HepG2 (cell line): ENCODE measurements around the gene DENND10. TPM values are rescaled to one million over a fixed set of nuclear protein-coding genes. Genes with fewer than 3 reads are reported as not detected.
A peak's percentile ranks its signal among the peaks of the same experiment; 100 is the strongest.

ENCODE experiments used
- BRCA1 ChIP-seq: sonication (generic); formaldehyde crosslinking; IDR thresholded peaks from 2 replicates; pipeline ENCODE4 v1.4.0; 2020; ENCODE audit warnings: missing genetic modification reagents
- FOXK1 ChIP-seq: sonication (generic); formaldehyde crosslinking; IDR thresholded peaks from 2 replicates; pipeline ENCODE4 v1.4.0; 2020; ENCODE audit warnings: low read depth, missing genetic modification reagents, borderline replicate concordance
- FOXM1 ChIP-seq: sonication (generic); formaldehyde crosslinking; IDR thresholded peaks from 2 replicates; pipeline ENCODE4 v1.5.0; 2020; ENCODE audit warnings: missing genetic modification reagents
- HDAC2 ChIP-seq: sonication (generic); formaldehyde crosslinking; IDR thresholded peaks from 2 replicates; pipeline ENCODE4 v1.4.0; 2020; ENCODE audit warnings: missing genetic modification reagents
- HOXA5 ChIP-seq: sonication (generic); formaldehyde crosslinking; IDR thresholded peaks from 2 replicates; pipeline ENCODE4 v1.4.0; 2020; ENCODE audit warnings: missing genetic modification reagents
- KDM1A ChIP-seq: IDR thresholded peaks from 2 replicates; pipeline ENCODE4 v1.6.1; 2016; ENCODE audit warnings: missing compliant biosample characterization
- MLX ChIP-seq: IDR thresholded peaks from 2 replicates; pipeline ENCODE4 v1.6.1; 2016
- NPAS2 ChIP-seq: sonication (generic); formaldehyde crosslinking; IDR thresholded peaks from 2 replicates; pipeline ENCODE4 v1.8.0; 2022; ENCODE audit warnings: mild to moderate bottlenecking, missing genetic modification reagents, borderline replicate concordance
- PHF8 ChIP-seq: sonication (generic); formaldehyde crosslinking; IDR thresholded peaks from 2 replicates; pipeline ENCODE4 v1.5.0; 2020; ENCODE audit warnings: missing genetic modification reagents
- POLR2G ChIP-seq: fragments of 200-400 bp; formaldehyde crosslinking; IDR thresholded peaks from 2 replicates; pipeline ENCODE4 v1.6.1; 2018; ENCODE audit warnings: mild to moderate bottlenecking, low read depth, low read length, moderate library complexity
- RAD21 ChIP-seq: fragments of 450-650 bp; formaldehyde crosslinking; IDR thresholded peaks from 2 replicates; pipeline ENCODE4 v1.5.0; 2020; ENCODE audit warnings: mild to moderate bottlenecking
- SIN3A ChIP-seq: IDR thresholded peaks from 2 replicates; pipeline ENCODE4 v1.6.1; 2011; ENCODE audit warnings: low read depth, mild to moderate bottlenecking, control low read depth, low read length, borderline replicate concordance
- SOX13 ChIP-seq, 3 experiments: fragments of 450-650 bp in 1 of 3; sonication (generic) in 1 of 3; formaldehyde crosslinking in 1 of 3; IDR thresholded peaks in 2 of 3; conservative IDR thresholded peaks in 1 of 3; 2 replicates each; pipeline versions ENCODE4 v1.5.0 to v1.6.1; 2016 to 2020; ENCODE audit warnings: antibody characterized with exemption in 1 of 3, mild to moderate bottlenecking in 1 of 3, missing compliant biosample characterization in 1 of 3, missing genetic modification reagents in 1 of 3, moderate library complexity in 1 of 3
- SRY ChIP-seq: sonication (generic); formaldehyde crosslinking; IDR thresholded peaks from 2 replicates; pipeline ENCODE4 v1.8.0; 2022; ENCODE audit warnings: mild to moderate bottlenecking, missing genetic modification reagents
- ZKSCAN8 ChIP-seq: IDR thresholded peaks from 2 replicates; pipeline ENCODE4 v1.6.1; 2016; ENCODE audit warnings: borderline replicate concordance, missing genetic modification reagents, missing compliant biosample characterization
- ZNF597 ChIP-seq: sonication (generic); formaldehyde crosslinking; IDR thresholded peaks from 2 replicates; pipeline ENCODE4 v1.5.0; 2020; ENCODE audit warnings: missing genetic modification reagents
- ZNF605 ChIP-seq: sonication (generic); formaldehyde crosslinking; IDR thresholded peaks from 2 replicates; pipeline ENCODE4 v1.8.0; 2022; ENCODE audit warnings: mild to moderate bottlenecking, missing genetic modification reagents
- ZNF703 ChIP-seq: sonication (generic); formaldehyde crosslinking; IDR thresholded peaks from 2 replicates; pipeline ENCODE4 v1.5.1; 2020; ENCODE audit warnings: missing genetic modification reagents, mild to moderate bottlenecking, moderate library complexity, borderline replicate concordance
- ZNF768 ChIP-seq: sonication (generic); formaldehyde crosslinking; IDR thresholded peaks from 2 replicates; pipeline ENCODE4 v1.4.0; 2020; ENCODE audit warnings: missing genetic modification reagents
- ZNF782 ChIP-seq: sonication (generic); formaldehyde crosslinking; IDR thresholded peaks from 2 replicates; pipeline ENCODE4 v1.4.0; 2020; ENCODE audit warnings: missing genetic modification reagents, mild to moderate bottlenecking, borderline replicate concordance
- ZNF790 ChIP-seq: sonication (generic); formaldehyde crosslinking; IDR thresholded peaks from 2 replicates; pipeline ENCODE4 v1.8.0; 2022; ENCODE audit warnings: missing genetic modification reagents, mild to moderate bottlenecking, borderline replicate concordance
- polyA plus RNA-seq, 8 experiments: library from polyadenylated mRNA; depleted of rRNA in 3 of 8; stranded (reverse) in 7 of 8; unstranded in 1 of 8; fragments of >200 nt; fragmentation: Illumina TruSeq in 4 of 8; extraction: Trizol in 4 of 8; gene quantifications; 2 replicates each; pipeline versions ENCODE4 v1.2.1 to v1.2.3, GENCODE V29; 2011 to 2016; ENCODE audit warnings: low read depth in 4 of 8, missing spikeins in 1 of 8, mixed read lengths in 1 of 8; ENCODE audit not compliant: insufficient read depth in 1 of 8
- total RNA-seq, 5 experiments: library from RNA; depleted of rRNA; stranded (reverse); fragments of >200 nt; fragmentation: Illumina TruSeq; extraction: Trizol; gene quantifications; 2 replicates each; pipeline ENCODE4 v1.2.3, GENCODE V29; 2016; ENCODE audit warnings: low read depth in 1 of 5
- TF ChIP-seq, protein P1 (sequence below): sonication (generic); formaldehyde crosslinking; IDR thresholded peaks from 2 replicates; pipeline ENCODE4 v1.4.0; 2020; ENCODE audit warnings: missing genetic modification reagents
- TF ChIP-seq, protein P2 (sequence below): sonication (generic); formaldehyde crosslinking; IDR thresholded peaks from 2 replicates; pipeline ENCODE4 v1.4.0; 2020; ENCODE audit warnings: mild to moderate bottlenecking, missing genetic modification reagents

The DENND10 gene
- total and polyA plus RNA-seq, 2 of the 13 experiments (the other 11 are each of a cell fraction or from before 2014, with no cell fraction given) = 43.7 to 78.8 TPM

DNA sequence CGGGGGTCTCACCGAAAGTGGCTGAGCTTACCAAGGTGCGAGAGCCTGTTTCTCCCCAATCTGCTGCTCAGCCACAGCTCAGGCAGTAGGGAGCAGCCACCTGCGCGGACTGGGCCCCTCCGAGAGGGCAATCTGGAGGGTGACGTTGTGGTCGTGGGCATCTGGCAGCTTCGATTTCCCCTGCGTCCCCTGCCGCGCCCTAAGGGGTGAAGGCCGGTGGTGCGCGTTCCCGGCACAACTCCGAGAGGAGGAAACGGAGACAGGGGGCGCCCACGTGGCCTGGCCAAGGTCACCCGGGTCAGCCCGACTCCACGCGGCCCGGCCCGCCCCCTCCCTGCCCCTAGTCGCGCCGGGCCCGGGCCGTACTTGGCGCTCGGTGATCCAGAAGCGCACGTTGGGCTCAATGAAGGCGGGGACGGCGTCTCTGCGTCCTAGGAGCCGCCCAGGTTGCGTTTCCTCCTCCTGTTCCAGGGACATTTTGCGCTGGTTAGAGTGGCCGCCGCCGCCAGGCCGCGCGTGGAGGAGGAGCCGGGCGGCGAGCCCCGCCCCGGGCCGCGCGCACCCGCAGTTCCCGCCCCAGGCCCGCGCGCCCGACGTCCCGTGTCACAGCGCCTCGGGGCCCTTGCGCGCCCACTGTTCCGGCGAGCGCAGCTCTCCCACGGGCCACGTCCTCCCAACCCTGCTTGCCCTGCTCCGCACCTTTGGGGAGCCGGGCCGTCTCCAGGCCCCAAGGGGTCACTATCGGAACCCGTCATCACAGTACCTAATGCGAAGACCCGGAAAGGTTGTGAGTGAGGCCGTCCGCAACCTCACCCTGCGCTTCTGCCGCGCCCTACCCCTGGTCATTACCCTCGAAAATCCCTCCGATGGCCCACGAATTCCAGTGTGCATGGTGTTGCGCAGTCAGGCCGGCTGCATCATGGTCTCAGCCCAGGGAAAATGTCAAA, 61.5 kb downstream of the DENND10 start, which contains the start of gene SFXN4 (continued):
- peak; percentile 73 for TF ChIP-seq ZNF605 (CRISPR knock-in tag)
- TF ChIP-seq RAD21 (CRISPR knock-in tag) = peak; percentile 50; the same call in 1 of the 2 replicates
- TF ChIP-seq, protein P1, sequence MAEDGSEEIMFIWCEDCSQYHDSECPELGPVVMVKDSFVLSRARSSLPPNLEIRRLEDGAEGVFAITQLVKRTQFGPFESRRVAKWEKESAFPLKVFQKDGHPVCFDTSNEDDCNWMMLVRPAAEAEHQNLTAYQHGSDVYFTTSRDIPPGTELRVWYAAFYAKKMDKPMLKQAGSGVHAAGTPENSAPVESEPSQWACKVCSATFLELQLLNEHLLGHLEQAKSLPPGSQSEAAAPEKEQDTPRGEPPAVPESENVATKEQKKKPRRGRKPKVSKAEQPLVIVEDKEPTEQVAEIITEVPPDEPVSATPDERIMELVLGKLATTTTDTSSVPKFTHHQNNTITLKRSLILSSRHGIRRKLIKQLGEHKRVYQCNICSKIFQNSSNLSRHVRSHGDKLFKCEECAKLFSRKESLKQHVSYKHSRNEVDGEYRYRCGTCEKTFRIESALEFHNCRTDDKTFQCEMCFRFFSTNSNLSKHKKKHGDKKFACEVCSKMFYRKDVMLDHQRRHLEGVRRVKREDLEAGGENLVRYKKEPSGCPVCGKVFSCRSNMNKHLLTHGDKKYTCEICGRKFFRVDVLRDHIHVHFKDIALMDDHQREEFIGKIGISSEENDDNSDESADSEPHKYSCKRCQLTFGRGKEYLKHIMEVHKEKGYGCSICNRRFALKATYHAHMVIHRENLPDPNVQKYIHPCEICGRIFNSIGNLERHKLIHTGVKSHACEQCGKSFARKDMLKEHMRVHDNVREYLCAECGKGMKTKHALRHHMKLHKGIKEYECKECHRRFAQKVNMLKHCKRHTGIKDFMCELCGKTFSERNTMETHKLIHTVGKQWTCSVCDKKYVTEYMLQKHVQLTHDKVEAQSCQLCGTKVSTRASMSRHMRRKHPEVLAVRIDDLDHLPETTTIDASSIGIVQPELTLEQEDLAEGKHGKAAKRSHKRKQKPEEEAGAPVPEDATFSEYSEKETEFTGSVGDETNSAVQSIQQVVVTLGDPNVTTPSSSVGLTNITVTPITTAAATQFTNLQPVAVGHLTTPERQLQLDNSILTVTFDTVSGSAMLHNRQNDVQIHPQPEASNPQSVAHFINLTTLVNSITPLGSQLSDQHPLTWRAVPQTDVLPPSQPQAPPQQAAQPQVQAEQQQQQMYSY (CRISPR knock-in tag) = no peak
- TF ChIP-seq SRY = peak; percentile 81
- TF ChIP-seq PHF8 = peak; percentile 94
- TF ChIP-seq SIN3A = peak; percentile 73; the same call in 1 of the 2 replicates
- peak; percentile 87 for TF ChIP-seq POLR2G
- TF ChIP-seq MLX (CRISPR knock-in tag) = peak; percentile 64; the same call in 1 of the 2 replicates
- TF ChIP-seq ZNF768 (CRISPR knock-in tag) = peak; percentile 57; the same call in 1 of the 2 replicates
- no peak for TF ChIP-seq NPAS2
- no peak for TF ChIP-seq ZNF597
- TF ChIP-seq, protein P2, sequence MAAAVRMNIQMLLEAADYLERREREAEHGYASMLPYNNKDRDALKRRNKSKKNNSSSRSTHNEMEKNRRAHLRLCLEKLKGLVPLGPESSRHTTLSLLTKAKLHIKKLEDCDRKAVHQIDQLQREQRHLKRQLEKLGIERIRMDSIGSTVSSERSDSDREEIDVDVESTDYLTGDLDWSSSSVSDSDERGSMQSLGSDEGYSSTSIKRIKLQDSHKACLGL = peak; percentile 97; the same call in 1 of the 2 replicates
- TF ChIP-seq HDAC2 (CRISPR knock-in tag) = peak; percentile 68
- TF ChIP-seq HOXA5 (CRISPR knock-in tag) = peak; percentile 7
- TF ChIP-seq ZKSCAN8 (CRISPR knock-in tag) = no peak
- TF ChIP-seq KDM1A (CRISPR knock-in tag) = no peak
- TF ChIP-seq ZNF703 (CRISPR knock-in tag) = no peak; the same call in 1 of the 2 replicates
- no peak for TF ChIP-seq BRCA1 (CRISPR knock-in tag)
- peak; percentile 21; the same call in 1 of the 2 replicates for TF ChIP-seq ZNF782 (CRISPR knock-in tag)
- no peak; the same call in 1 of the 2 replicates for TF ChIP-seq SOX13 (IDR thresholded peaks at IDR 0.05)
- TF ChIP-seq SOX13 (CRISPR knock-in tag; conservative IDR thresholded peaks at IDR 0.05 in 1 of 2, IDR thresholded peaks at IDR 0.05 in 1 of 2) = peak in 1 of 2 experiments; percentile 36; a peak in 1 of 4 replicates
- no peak for TF ChIP-seq FOXM1
- peak; percentile 43; the same call in 1 of the 2 replicates for TF ChIP-seq FOXK1 (CRISPR knock-in tag)
- TF ChIP-seq ZNF790 (CRISPR knock-in tag) = peak; percentile 39; the same call in 1 of the 2 replicates
